ENCODE results near the gene MRPL38.

The MRPL38 gene

DNA sequence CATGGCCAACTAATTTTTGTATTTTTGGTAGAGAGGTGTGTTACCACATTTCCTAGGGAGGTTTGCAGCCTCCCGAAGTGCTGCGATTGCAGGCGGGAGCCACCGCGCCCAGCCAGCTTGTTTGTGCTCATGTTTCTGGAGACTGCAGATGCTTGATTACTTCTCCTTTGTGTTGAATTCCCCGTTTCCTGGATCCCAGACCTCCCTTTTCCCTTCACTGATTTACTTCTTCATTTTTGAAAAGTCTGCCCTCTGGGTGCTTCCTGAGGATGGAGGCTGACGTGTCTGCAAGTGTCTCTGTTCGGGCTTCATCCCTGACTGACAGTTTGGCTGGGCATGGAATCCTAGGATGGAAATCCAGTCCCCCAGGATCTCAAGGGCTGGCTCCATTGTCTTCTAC lies 19.3 kb downstream of the MRPL38 start:
- no peak for TF ChIP-seq GATA1 (IDR thresholded peaks at IDR 0.05; ENCODE audit: low read depth, low read length)
- TF ChIP-seq POLR2A (IDR thresholded peaks at IDR 0.05; ENCODE audit: low read length) = no peak
- DNase-seq = no peak

DNA sequence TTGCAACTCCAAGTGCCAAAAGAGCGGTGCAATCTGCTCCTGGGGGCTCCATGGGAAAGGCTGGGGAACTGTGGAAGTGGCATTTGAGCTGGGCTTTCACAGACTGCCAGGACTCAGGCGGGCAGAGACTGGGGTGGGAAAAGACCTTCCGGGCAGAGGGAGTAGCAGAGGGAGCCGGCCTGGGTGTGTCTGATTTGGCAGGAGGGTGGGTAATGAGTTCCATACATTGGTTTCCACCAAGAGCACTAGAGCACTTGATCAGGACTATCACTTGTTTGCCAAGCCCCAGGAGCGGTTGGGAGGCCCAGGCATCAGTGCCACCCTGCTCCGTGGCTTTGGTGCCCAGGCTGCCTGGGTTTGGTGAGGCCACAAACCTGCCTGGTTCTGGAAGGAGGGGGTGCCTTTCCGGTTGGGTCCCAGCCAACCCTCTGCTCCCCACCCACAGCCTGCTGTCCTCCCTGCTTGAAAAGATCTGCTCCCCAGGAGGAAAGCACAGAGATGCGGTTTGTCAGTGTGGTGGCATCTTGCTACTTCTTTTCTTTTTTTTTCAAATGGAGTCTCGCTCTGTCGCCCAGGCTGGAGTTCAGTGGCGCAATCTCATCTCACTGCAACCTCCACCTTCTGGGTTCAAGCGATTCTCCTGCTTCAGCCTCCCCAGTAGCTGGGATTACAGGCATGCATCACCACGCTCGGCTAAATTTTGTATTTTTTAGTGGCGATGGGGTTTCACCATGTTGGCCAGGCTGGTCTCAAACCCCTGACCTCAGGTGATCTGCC lies 22.8 kb downstream of the MRPL38 start:
- TF ChIP-seq POLR2A (IDR thresholded peaks at IDR 0.05; ENCODE audit: low read length) = no peak
- no peak for TF ChIP-seq GATA1 (IDR thresholded peaks at IDR 0.05; ENCODE audit: low read depth, low read length)
- DNase-seq = no peak

GRCh38 chr17:75880266-75880665 lies 24.4 kb downstream of the MRPL38 start:
- TF ChIP-seq POLR2A (IDR thresholded peaks at IDR 0.05; ENCODE audit: low read length) = no peak
- no peak for TF ChIP-seq GATA1 (IDR thresholded peaks at IDR 0.05; ENCODE audit: low read depth, low read length)
- DNase-seq = no peak

- DNase-seq = peak; percentile 43 to 55
- TF ChIP-seq GATA1 (IDR thresholded peaks at IDR 0.05; ENCODE audit: low read depth, low read length) (no peak), POLR2A (IDR thresholded peaks at IDR 0.05; ENCODE audit: low read length) (no peak)
These were observed 26.3 kb downstream of the MRPL38 start, which contains the start of gene TRIM47 for GRCh38 chr17:75878174-75878998. TRIM47 (minus strand) TSS chr17:75878581; CDS start chr17:75878548, 33 bp downstream.

DNA sequence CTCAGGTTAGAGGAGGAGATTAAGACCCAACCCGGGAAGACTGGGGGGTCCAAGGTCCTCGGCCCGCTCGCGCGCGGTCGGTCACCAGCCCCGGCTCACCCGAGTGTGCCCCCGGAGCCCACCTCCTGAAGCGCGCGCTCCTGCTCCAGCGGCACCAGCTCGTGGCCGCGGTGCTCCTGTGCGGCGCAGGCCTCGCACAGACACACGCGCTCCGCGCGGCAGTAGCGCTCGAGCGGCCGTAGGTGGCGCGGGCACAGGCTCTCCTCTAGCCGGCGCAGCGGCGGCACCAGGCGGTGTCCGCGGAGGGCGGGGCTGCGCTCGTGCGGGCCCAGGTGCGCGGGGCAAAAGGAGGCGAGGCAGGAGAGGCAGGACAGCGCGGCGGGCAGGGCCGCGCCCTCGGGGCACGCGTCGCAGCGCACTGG lies 26.9 kb downstream of the MRPL38 start:
- TF ChIP-seq GATA1 (IDR thresholded peaks at IDR 0.05; ENCODE audit: low read depth, low read length) (no peak), POLR2A (IDR thresholded peaks at IDR 0.05; ENCODE audit: low read length) (no peak)

DNA sequence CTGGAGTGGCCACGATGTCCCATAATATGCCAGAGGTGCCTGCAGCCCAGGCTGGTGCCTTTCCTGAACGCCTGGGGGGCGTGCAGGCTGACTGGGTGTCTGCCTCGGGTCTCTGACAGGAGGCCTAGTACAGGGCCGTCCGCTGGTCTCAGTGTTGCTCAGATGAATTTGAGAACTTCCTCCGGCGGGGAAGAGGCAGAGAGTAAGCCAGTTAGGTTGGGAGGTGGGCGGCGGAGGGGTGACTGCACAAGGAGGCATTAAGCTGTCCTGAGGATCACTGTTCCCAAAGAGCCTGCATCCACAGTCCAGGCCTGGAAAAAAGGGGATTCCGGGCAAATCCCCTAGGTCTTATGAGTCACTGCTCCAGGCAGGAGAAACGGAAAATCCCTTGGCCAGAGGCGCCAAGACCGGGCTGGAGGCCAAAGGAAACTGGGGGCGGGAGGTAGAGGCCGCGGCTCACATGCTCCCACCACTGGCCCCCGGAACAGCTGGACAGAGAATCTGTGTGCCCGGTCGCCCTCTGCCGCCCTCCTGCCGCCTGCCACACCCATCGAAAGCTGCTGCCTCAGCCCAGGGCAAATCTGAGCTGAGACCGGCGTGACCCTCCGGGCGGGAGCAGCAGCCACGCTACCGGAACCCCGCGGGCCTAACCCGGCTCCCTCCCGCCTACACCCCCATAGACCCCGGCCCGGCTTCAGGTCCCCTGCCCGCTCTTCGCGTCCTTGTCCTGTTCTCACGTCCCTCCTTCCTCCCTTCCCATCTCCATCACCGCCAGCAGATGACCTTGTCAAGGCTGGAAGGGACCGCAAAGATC lies 27.5 kb downstream of the MRPL38 start:
- TF ChIP-seq GATA1 (IDR thresholded peaks at IDR 0.05; ENCODE audit: low read depth, low read length) (no peak), POLR2A (IDR thresholded peaks at IDR 0.05; ENCODE audit: low read length) (no peak)
- no peak for DNase-seq

More for the DNA sequence above, 26.9 kb downstream of the MRPL38 start:
- peak; percentile 69 to 74 for DNase-seq

GRCh38 chr17:75876190-75876937 lies 28.3 kb downstream of the MRPL38 start:
- no peak for TF ChIP-seq POLR2A (IDR thresholded peaks at IDR 0.05; ENCODE audit: low read length)
- TF ChIP-seq GATA1 (IDR thresholded peaks at IDR 0.05; ENCODE audit: low read depth, low read length) = no peak
- no peak for DNase-seq

GRCh38 chr17:75875940-75876189 lies 28.8 kb downstream of the MRPL38 start:
- TF ChIP-seq POLR2A (IDR thresholded peaks at IDR 0.05; ENCODE audit: low read length) = no peak
- TF ChIP-seq GATA1 (IDR thresholded peaks at IDR 0.05; ENCODE audit: low read depth, low read length) = no peak
- no peak for DNase-seq

GRCh38 chr17:75875182-75875939 lies 29.3 kb downstream of the MRPL38 start:
- no peak for TF ChIP-seq GATA1 (IDR thresholded peaks at IDR 0.05; ENCODE audit: low read depth, low read length)
- TF ChIP-seq POLR2A (IDR thresholded peaks at IDR 0.05; ENCODE audit: low read length) = no peak
- DNase-seq = no peak

GRCh38 chr17:75874323-75875181 lies 30.1 kb downstream of the MRPL38 start:
- no peak for DNase-seq
- TF ChIP-seq POLR2A (IDR thresholded peaks at IDR 0.05; ENCODE audit: low read length) (no peak), GATA1 (IDR thresholded peaks at IDR 0.05; ENCODE audit: low read depth, low read length) (no peak)

DNA sequence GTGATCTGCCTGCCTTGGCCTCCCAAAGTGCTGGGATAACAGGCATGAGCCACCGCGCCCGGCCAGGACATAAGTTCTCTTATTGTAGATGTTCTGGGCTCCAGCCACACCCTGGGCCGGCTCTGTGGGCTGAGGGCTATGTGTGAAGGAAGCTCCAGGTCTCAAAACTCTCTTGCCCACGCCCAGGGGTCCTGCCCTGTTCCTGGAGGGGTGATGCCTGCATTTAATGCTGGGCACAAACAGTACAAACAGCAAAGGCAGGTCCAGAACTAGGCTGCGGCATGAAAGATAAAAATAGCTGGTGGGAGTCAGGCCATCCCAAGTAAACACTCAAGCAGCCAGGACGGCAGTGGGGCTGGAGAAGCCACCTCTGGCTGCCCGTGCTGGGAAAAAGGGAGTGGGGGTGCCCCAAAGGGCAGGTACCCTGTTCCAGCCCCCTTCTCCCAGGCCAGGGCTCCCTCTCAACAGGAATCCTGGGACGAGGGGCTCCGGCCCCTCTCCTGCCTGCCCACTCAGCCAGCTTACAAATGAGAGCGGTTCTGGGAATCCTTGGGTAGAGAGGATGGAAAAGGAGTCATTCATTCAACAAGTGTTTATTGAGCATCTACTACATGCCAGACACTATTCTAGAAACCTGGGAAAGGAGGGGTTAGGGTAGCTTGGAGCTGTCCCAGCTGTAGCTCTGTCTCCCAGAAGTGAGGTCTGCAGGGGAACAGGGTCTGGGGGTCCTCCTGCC lies 30.9 kb downstream of the MRPL38 start:
- TF ChIP-seq GATA1 (IDR thresholded peaks at IDR 0.05; ENCODE audit: low read depth, low read length) (no peak), POLR2A (IDR thresholded peaks at IDR 0.05; ENCODE audit: low read length) (no peak)
- DNase-seq = no peak

Measured in erythroblast (primary cell).